BJ (cell line): Measurements from ENCODE around the gene TKTL1. TPM values are rescaled to one million over a fixed set of nuclear protein-coding genes. Genes with fewer than 3 reads are reported as not detected.

Experiments
- CTCF ChIA-PET: fragments of 350-600 bp; formaldehyde crosslinking; extraction: SDS; loops from one replicate; lab custom pipeline; 2021; ENCODE audit warnings: antibody characterized with exemption, inconsistent platforms; lab: Yijun Ruan, JAX
- POLR2A ChIA-PET: fragments of 300-600 bp; sonication (Branson Sonifier 250); formaldehyde crosslinking; extraction: SDS; loops from one replicate; lab custom pipeline; 2021; ENCODE audit warnings: antibody characterized with exemption; lab: Charles Lee
- DNase-seq: peaks from one replicate; pipeline ENCODE4 v3.0.0-alpha.2; 2011; ENCODE audit warnings: low read depth
- H3K27me3 ChIP-seq: 2 replicates; pipeline ENCODE4 v1.6.0; 2011; ENCODE audit warnings: low read length; ENCODE audit not compliant: control insufficient read depth, insufficient read depth
- H3K36me3 ChIP-seq: 2 replicates; pipeline ENCODE4 v1.5.1; 2011; ENCODE audit warnings: low read length; ENCODE audit not compliant: control insufficient read depth, insufficient read depth
- H3K4me3 ChIP-seq: 2 replicates; pipeline ENCODE4 v1.5.1; 2011; ENCODE audit warnings: low read depth, mild to moderate bottlenecking, control low read depth, low read length
- polyA plus RNA-seq: library from polyadenylated mRNA; depleted of rRNA; stranded (reverse); fragments of >200 nt; gene quantifications from 2 replicates; pipeline ENCODE4 v1.2.3, GENCODE V29; 2011
- TF ChIP-seq, protein P1 (sequence below): IDR thresholded peaks from 2 replicates; pipeline ENCODE4 v1.5.1; 2011; ENCODE audit warnings: low read depth, mild to moderate bottlenecking, control low read depth, inconsistent platforms, low read length, moderate library complexity; ENCODE audit not compliant: insufficient read depth

The TKTL1 gene
- polyA plus RNA-seq, 1 experiment = not detected

DNA sequence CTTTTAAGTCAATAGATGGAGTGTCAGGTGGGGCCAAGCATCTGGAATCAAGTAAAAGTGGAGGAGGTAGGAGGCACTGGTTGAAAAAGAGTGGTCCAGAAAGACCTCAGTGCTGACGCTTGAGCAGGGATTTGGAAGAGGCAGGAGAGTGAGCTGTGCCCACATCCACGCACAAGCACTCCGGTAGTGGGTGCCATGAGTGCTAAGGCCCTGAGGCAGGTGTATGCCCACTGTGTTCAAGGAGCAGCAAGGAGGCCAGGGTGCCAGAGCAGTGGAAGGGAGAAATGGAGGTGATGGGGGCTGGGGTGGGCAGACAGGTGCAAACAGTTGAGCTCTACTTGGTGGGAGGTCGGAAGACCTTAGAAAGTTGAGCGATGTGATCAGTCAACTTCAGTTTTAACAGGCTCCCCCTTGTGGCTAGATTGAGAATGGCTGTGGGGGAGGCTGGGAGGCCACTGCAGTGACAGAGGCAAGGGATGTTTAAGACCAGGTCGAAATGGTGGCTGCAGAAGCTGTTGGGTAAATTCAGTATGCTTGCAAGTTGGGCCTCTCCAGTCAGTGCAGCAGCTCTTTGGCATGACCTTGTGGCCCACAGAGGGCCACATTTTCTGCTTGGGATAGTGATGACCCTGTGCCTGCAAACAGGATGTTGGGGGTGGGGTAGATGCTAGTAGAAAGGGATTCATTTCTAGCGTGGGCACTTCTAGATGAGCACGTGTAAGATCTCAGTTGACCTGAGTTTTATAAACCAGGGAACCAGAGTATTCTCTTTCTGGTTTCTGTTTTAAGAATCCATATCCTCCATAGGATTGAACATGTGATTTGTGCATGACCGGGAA is 12.7 kb downstream of the TKTL1 start:
- ChIA-PET POLR2A (no interaction called here), CTCF (interaction anchor here (0.7 to 1.2 kb wide), 4 partner anchors 10 to 170 kb away, joined by 3 to 4 read pairs (median 4); no protein-coding TSS in a partner anchor)
- TF ChIP-seq, protein P1, sequence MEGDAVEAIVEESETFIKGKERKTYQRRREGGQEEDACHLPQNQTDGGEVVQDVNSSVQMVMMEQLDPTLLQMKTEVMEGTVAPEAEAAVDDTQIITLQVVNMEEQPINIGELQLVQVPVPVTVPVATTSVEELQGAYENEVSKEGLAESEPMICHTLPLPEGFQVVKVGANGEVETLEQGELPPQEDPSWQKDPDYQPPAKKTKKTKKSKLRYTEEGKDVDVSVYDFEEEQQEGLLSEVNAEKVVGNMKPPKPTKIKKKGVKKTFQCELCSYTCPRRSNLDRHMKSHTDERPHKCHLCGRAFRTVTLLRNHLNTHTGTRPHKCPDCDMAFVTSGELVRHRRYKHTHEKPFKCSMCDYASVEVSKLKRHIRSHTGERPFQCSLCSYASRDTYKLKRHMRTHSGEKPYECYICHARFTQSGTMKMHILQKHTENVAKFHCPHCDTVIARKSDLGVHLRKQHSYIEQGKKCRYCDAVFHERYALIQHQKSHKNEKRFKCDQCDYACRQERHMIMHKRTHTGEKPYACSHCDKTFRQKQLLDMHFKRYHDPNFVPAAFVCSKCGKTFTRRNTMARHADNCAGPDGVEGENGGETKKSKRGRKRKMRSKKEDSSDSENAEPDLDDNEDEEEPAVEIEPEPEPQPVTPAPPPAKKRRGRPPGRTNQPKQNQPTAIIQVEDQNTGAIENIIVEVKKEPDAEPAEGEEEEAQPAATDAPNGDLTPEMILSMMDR = peak; percentile 67
- H3K36me3 ChIP-seq = no peaks in the 10 kb centered on the region
- H3K4me3 ChIP-seq = no peak overlapping the region
- 0 out of 2 replicates have a peak, but pooled peaks cover 1% of the 10 kb centered on the region for H3K27me3 ChIP-seq
- DNase-seq = no peak

DNA sequence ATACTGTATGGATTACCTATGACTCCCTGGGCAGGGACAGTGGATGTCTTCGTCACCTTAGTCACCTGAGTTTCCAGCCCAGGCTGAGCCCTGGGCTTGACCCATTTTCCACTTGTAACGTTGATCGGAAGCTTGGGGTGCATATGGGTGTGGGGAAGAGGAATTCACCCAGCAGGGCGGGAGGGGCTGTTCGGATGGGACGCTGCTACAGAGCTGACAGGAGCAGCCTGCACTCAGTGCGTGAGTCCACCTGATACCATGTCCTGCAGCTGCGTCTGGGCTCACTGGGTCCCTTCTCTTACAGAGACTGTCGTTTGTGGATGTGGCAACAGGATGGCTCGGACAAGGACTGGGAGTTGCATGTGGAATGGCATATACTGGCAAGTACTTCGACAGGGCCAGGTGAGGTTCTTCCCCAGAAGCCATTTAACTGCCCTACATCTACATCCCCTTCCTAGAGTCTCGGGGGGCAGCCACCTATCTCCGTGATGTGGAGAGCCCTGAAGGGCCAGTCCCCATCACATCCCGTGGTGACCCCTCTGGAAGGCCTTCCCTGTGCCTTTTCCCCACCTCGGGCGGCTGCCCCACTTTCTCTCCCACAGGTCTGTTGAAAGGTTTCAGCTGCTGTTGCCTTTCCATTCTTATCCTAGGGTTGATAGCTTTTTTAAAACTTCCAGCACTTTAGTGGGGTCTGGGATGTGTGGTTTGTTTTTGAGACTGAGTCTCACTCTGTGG is 13.6 kb downstream of the TKTL1 start:
- H3K36me3 ChIP-seq = no peaks in the 10 kb centered on the region
- POLR2A ChIA-PET = no interaction called here
- 0 out of 2 replicates have a peak, but pooled peaks cover 1% of the 10 kb centered on the region for H3K27me3 ChIP-seq
- DNase-seq = no peak
- CTCF ChIA-PET = interaction anchor here (1.2 kb wide), 2 partner anchors 18 to 171 kb away, joined by 3 to 4 read pairs; no protein-coding TSS in a partner anchor
- H3K4me3 ChIP-seq = no peak overlapping the region
- TF ChIP-seq, protein P1 = no peak

DNA sequence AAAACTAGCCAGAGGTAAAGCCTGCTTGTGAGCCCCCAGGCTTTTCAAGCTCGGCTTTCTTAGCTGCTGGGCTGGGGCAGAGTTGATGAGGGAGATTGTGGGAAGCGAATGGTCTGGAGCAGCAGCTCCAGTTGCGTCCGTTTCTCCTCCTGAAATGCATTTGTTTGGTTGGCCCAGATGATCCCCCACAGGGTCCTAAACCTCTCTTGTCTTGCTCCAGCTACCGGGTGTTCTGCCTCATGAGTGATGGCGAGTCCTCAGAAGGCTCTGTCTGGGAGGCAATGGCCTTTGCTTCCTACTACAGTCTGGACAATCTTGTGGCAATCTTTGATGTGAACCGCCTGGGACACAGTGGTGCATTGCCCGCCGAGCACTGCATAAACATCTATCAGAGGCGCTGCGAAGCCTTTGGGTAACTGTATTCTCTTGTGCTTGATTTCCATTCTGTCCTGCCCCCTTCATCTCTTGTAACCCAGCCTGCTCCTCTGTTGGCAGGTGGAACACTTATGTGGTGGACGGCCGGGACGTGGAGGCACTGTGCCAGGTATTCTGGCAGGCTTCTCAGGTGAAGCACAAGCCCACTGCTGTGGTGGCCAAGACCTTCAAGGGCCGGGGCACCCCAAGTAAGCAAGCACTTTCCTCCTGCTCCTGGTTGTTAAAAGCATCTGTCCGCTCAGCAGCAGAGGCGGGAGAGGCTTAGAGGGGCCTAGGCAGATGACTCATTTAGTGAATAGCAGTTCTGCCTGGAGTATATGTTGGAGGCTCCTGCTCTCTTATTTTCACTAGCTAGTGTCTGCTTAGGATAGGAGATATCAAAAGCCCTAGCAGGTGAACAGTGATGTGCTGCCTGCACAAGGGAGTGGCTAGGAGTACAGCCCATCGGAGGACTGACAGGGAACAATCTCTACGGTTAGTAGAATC is 15.3 kb downstream of the TKTL1 start:
- Histone ChIP-seq H3K36me3 (no peaks in the 10 kb centered on the region), H3K4me3 (no peak overlapping the region), H3K27me3 (0 out of 2 replicates have a peak, but pooled peaks cover 1% of the 10 kb centered on the region)
- CTCF ChIA-PET = no interaction called here
- POLR2A ChIA-PET = no interaction called here
- no peak for DNase-seq
- TF ChIP-seq, protein P1 = no peak

DNA sequence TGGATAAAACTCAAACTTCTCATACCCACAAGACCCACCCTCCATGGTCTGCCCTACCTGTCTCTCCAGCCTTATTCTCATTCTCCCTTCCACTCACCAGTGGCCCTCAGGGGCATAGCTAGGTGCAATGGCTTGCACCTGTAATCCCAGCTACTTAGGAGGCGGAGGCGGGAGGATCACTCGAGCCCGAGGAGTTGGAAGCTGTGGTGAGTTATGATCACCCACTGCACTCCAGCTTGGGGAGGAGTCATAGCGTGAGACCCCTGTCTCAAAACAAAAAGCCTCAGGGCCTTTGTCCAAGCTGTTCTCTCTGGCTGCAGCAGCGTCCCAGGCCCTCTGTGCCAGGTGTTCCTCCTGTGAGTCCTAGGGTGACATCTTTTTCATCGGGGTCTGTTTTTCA is 16.5 kb downstream of the TKTL1 start:
- H3K36me3 ChIP-seq = no peaks in the 10 kb centered on the region
- no peak overlapping the region for H3K4me3 ChIP-seq
- no peak for DNase-seq
- 0 out of 2 replicates have a peak, but pooled peaks cover 1% of the 10 kb centered on the region for H3K27me3 ChIP-seq
- POLR2A ChIA-PET = no interaction called here
- TF ChIP-seq, protein P1 = no peak
- CTCF ChIA-PET = no interaction called here
